H1 (cell line): ENCODE data around the gene ZFP3. TPM values are rescaled to one million over a fixed set of nuclear protein-coding genes. Genes with fewer than 3 reads are reported as not detected.

Source experiments
- CTCF ChIA-PET: fragments of 300-600 bp; sonication (Branson Sonifier 250); formaldehyde crosslinking; loops from one replicate; lab custom pipeline; 2021; ENCODE audit not compliant: partially characterized antibody; lab: Charles Lee
- POLR2A ChIA-PET: fragments of 300-600 bp; sonication (Branson Sonifier 250); formaldehyde crosslinking; loops from one replicate; lab custom pipeline; 2021; ENCODE audit warnings: inconsistent platforms; ENCODE audit not compliant: partially characterized antibody; lab: Charles Lee
- DNase-seq, 2 experiments: peaks; one replicate each; pipeline versions ENCODE4 v3.0.0 to v3.0.0-alpha.2; 2010 to 2022; ENCODE audit warnings: low spot score in 2 of 2, low read depth in 1 of 2, mixed read lengths in 1 of 2
- FAIRE-seq: peaks from 2 replicates; lab custom pipeline; 2011; peaks lifted over from hg19 to GRCh38; lab: Jason Lieb, UNC
- H2AFZ ChIP-seq: 2 replicates; pipeline ENCODE4 v1.8.1; 2012; ENCODE audit warnings: low read length, inconsistent platforms
- H2AK5ac ChIP-seq: 2 replicates; pipeline ENCODE4 v1.6.1; 2013; ENCODE audit warnings: low read depth, low read length
- H2BK120ac ChIP-seq: replicated peaks from 2 replicates; pipeline ENCODE3; 2013; ENCODE audit warnings: low read depth, low read length, inconsistent platforms
- H2BK12ac ChIP-seq: 2 replicates; pipeline ENCODE4 v1.6.1; 2013; ENCODE audit warnings: low read depth, low read length
- H2BK15ac ChIP-seq: 2 replicates; pipeline ENCODE4 v1.6.1; 2013; ENCODE audit warnings: low read length
- H2BK20ac ChIP-seq: 2 replicates; pipeline ENCODE4 v1.6.1; 2013; ENCODE audit warnings: low read length
- H2BK5ac ChIP-seq: 2 replicates; pipeline ENCODE4 v1.6.1; 2013; ENCODE audit warnings: low read depth, low read length
- H3K14ac ChIP-seq: 2 replicates; pipeline ENCODE4 v1.6.1; 2013; ENCODE audit warnings: inconsistent platforms; ENCODE audit not compliant: insufficient read length
- H3K18ac ChIP-seq: 2 replicates; pipeline ENCODE4 v1.6.1; 2013; ENCODE audit warnings: low read length; ENCODE audit errors: extremely low read depth
- H3K23ac ChIP-seq: 2 replicates; pipeline ENCODE4 v1.6.1; 2013; ENCODE audit warnings: inconsistent platforms; ENCODE audit not compliant: insufficient read length
- H3K23me2 ChIP-seq: 2 replicates; pipeline ENCODE4 v1.6.1; 2013; ENCODE audit warnings: low read depth, low read length
- H3K27ac ChIP-seq: 2 replicates; pipeline ENCODE4 v1.6.1; 2011; ENCODE audit warnings: low read depth, low read length, inconsistent platforms
- H3K27me3 ChIP-seq, 4 experiments: replicated peaks in 1 of 4; 1 replicate in 1 of 4; 2 replicates in 3 of 4; pipeline versions ENCODE4 v1.6.1 to v1.8.1; 2011 to 2013; ENCODE audit warnings: low read length in 3 of 4, mild to moderate bottlenecking in 3 of 4, inconsistent platforms in 2 of 4, mixed read lengths in 2 of 4, moderate library complexity in 1 of 4; ENCODE audit not compliant: control insufficient read depth in 3 of 4, insufficient read depth in 3 of 4; ENCODE audit errors: extremely low read depth in 1 of 4
- H3K36me3 ChIP-seq, 4 experiments: 2 replicates each; pipeline versions ENCODE4 v1.6.1 to v1.8.1; 2011 to 2013; ENCODE audit warnings: mild to moderate bottlenecking in 4 of 4, low read length in 3 of 4, moderate library complexity in 2 of 4, control low read depth in 1 of 4, inconsistent platforms in 1 of 4; ENCODE audit not compliant: insufficient read depth in 4 of 4, control insufficient read depth in 2 of 4
- H3K4ac ChIP-seq: replicated peaks from 2 replicates; pipeline ENCODE3; 2013; ENCODE audit warnings: low read length, low read depth, mixed read lengths, inconsistent platforms; ENCODE audit not compliant: insufficient read length
- H3K4me1 ChIP-seq, 4 experiments: replicated peaks in 1 of 4; 1 replicate in 1 of 4; 2 replicates in 3 of 4; pipeline versions ENCODE4 v1.6.1 to v1.8.1; 2011 to 2013; ENCODE audit warnings: low read length in 3 of 4, inconsistent platforms in 2 of 4, mixed read lengths in 1 of 4; ENCODE audit not compliant: insufficient read depth in 4 of 4, control insufficient read depth in 3 of 4
- H3K4me2 ChIP-seq, 2 experiments: 2 replicates each; pipeline versions ENCODE4 v1.6.1 to v1.8.1; 2011 to 2013; ENCODE audit warnings: low read depth in 2 of 2, low read length in 2 of 2, control low read depth in 1 of 2, inconsistent platforms in 1 of 2, mild to moderate bottlenecking in 1 of 2; ENCODE audit not compliant: insufficient read depth in 1 of 2
- H3K4me3 ChIP-seq, 4 experiments: fragments of 200-600, 300-600 bp in 1 of 4; sonication (generic), shearing (Covaris generic), sonication (Bioruptor Twin) in 1 of 4; 2 replicates each; pipeline versions ENCODE4 v1.5.1 to v1.8.1; 2011 to 2016; ENCODE audit warnings: low read length in 4 of 4, low read depth in 3 of 4, control low read depth in 2 of 4, inconsistent platforms in 2 of 4, mild to moderate bottlenecking in 2 of 4, mixed read lengths in 1 of 4, moderate library complexity in 1 of 4; ENCODE audit not compliant: insufficient read depth in 2 of 4; ENCODE audit errors: extremely low read depth in 1 of 4
- H3K56ac ChIP-seq: replicated peaks from 2 replicates; pipeline ENCODE3; 2013; ENCODE audit warnings: low read depth, mild to moderate bottlenecking, mixed read lengths, low read length, inconsistent platforms; ENCODE audit not compliant: insufficient read length
- H3K79me1 ChIP-seq: 2 replicates; pipeline ENCODE4 v1.6.1; 2013; ENCODE audit warnings: low read depth, low read length, control low read depth
- H3K79me2 ChIP-seq, 2 experiments: 2 replicates each; pipeline versions ENCODE4 v1.6.1 to v1.8.1; 2012 to 2013; ENCODE audit warnings: low read length in 2 of 2, mild to moderate bottlenecking in 2 of 2, inconsistent platforms in 1 of 2; ENCODE audit not compliant: insufficient read depth in 2 of 2, control insufficient read depth in 1 of 2
- H3K9ac ChIP-seq, 4 experiments: replicated peaks in 1 of 4; 1 replicate in 1 of 4; 2 replicates in 3 of 4; pipeline versions ENCODE4 v1.6.1 to v1.8.1; 2011 to 2013; ENCODE audit warnings: low read depth in 3 of 4, low read length in 3 of 4, control low read depth in 2 of 4, mild to moderate bottlenecking in 2 of 4, moderate library complexity in 2 of 4, inconsistent platforms in 1 of 4; ENCODE audit errors: extremely low read depth in 1 of 4
- H3K9me3 ChIP-seq, 2 experiments: 2 replicates each; pipeline versions ENCODE4 v1.6.1 to v1.8.1; 2012 to 2013; ENCODE audit warnings: mild to moderate bottlenecking in 2 of 2, moderate library complexity in 2 of 2, control low read depth in 1 of 2, inconsistent platforms in 1 of 2, low read depth in 1 of 2, low read length in 1 of 2, mixed read lengths in 1 of 2; ENCODE audit not compliant: insufficient read depth in 2 of 2
- H4K20me1 ChIP-seq, 2 experiments: replicated peaks in 1 of 2; 2 replicates each; pipeline versions ENCODE3 to v1.8.1; 2011 to 2013; ENCODE audit warnings: inconsistent platforms in 2 of 2, low read length in 2 of 2, mild to moderate bottlenecking in 1 of 2; ENCODE audit not compliant: insufficient read depth in 2 of 2, control insufficient read depth in 1 of 2
- H4K5ac ChIP-seq: 2 replicates; pipeline ENCODE4 v1.6.1; 2013; ENCODE audit warnings: low read length, low read depth, mixed read lengths, inconsistent platforms; ENCODE audit not compliant: insufficient read length
- H4K8ac ChIP-seq: 2 replicates; pipeline ENCODE4 v1.8.0; 2013; ENCODE audit warnings: mild to moderate bottlenecking, moderate library complexity, low read length, inconsistent platforms; ENCODE audit not compliant: insufficient read depth; ENCODE audit errors: extremely low read depth
- H4K91ac ChIP-seq: replicated peaks from 2 replicates; pipeline ENCODE3; 2013; ENCODE audit warnings: low read length, mixed read lengths, inconsistent platforms; ENCODE audit not compliant: insufficient read length
- CTCF ChIP-seq, 3 experiments: IDR thresholded peaks; 1 replicate in 2 of 3; 2 replicates in 1 of 3; pipeline versions ENCODE4 v1.5.1 to v1.6.1; 2011; ENCODE audit warnings: low read length in 3 of 3, mild to moderate bottlenecking in 3 of 3, inconsistent platforms in 2 of 3, low read depth in 1 of 3, moderate library complexity in 1 of 3; ENCODE audit not compliant: insufficient read depth in 1 of 3; ENCODE audit errors: control extremely low read depth in 1 of 3
- MAFK ChIP-seq: IDR thresholded peaks from 2 replicates; pipeline ENCODE4 v1.6.1; 2012; ENCODE audit warnings: low read depth, mild to moderate bottlenecking, improper control_type of control experiment, low read length
- RAD21 ChIP-seq, 2 experiments: IDR thresholded peaks in 1 of 2; conservative IDR thresholded peaks in 1 of 2; 2 replicates each; pipeline ENCODE4 v1.6.1; 2011; ENCODE audit warnings: low read depth in 2 of 2, low read length in 2 of 2, improper control_type of control experiment in 1 of 2, inconsistent platforms in 1 of 2, mild to moderate bottlenecking in 1 of 2, moderate library complexity in 1 of 2
- RBBP5 ChIP-seq: IDR thresholded peaks from 2 replicates; pipeline ENCODE4 v1.7.1; 2012; ENCODE audit warnings: low read depth, mild to moderate bottlenecking, inconsistent platforms, low read length, moderate library complexity, borderline replicate concordance
- TAF7 ChIP-seq: optimal IDR thresholded peaks from 2 replicates; pipeline ENCODE3; 2011; ENCODE audit warnings: low read depth, mild to moderate bottlenecking, inconsistent platforms, low read length, moderate library complexity, borderline replicate concordance
- WGBS, 2 experiments: shearing (Covaris generic) in 1 of 2; methylation state at CpG; one replicate each; pipeline versions ENCODE4 v1.1.6 to v1.1.7; 2013 to 2015; ENCODE audit warnings: low lambda C conversion rate in 2 of 2, mixed read lengths in 2 of 2, inconsistent platforms in 1 of 2, low coverage in 1 of 2, missing lambda C conversion rate in 1 of 2; ENCODE audit not compliant: insufficient replicate concordance in 2 of 2, insufficient coverage in 1 of 2, insufficient read length in 1 of 2; ENCODE audit errors: extremely low coverage in 1 of 2, missing lambda C conversion rate in 1 of 2; 5-methylcytosine and 5-hydroxymethylcytosine counted together
- polyA plus RNA-seq, 7 experiments: library from polyadenylated mRNA; depleted of rRNA in 3 of 7; stranded (reverse) in 5 of 7; unstranded in 2 of 7; fragments of >200 nt in 5 of 7; fragments of 200-250 nt in 2 of 7; gene quantifications; 1 replicate in 5 of 7; 2 replicates in 1 of 7; 4 replicates in 1 of 7; pipeline versions ENCODE4 v1.2.1 to v1.2.3, GENCODE V29; 2011 to 2013; ENCODE audit warnings: missing spikeins in 2 of 7, mixed read lengths in 2 of 7
- total RNA-seq: library from RNA; stranded (reverse); fragmentation: NEBNext Ultra II Directional; extraction: Animal tissue kit (Norgen Biotek cat#: 25700); gene quantifications from 2 replicates; pipeline ENCODE4 v1.2.1, GENCODE V29; 2021

ZFP3 gene
- total and polyA plus RNA-seq, 2 of the 8 experiments (the other 6 are each of a cell fraction or from before 2014, with no cell fraction given) = 0.15 to 0.44 TPM

- Histone ChIP-seq H3K36me3 (no peaks in the 10 kb centered on the region), H2BK20ac (no peak overlapping the region), H2AK5ac (no peak overlapping the region), H3K27ac (no peak overlapping the region), H4K5ac (no peak overlapping the region), H2BK120ac (no peak overlapping the region), H3K79me2 (no peaks in the 10 kb centered on the region), H2BK12ac (no peak overlapping the region), H3K18ac (no peak overlapping the region; the same call in 1 of the 2 replicates), H3K23me2 (no peaks in the 10 kb centered on the region), H3K9me3 (no peaks in the 10 kb centered on the region), H3K4ac (no peak overlapping the region), H2BK15ac (no peak overlapping the region), H3K56ac (no peak overlapping the region), H2AFZ (no peak overlapping the region), H3K4me1 (no peaks in the 10 kb centered on the region), H3K27me3 (no peaks in the 10 kb centered on the region), H2BK5ac (no peak overlapping the region), H3K9ac (no peak overlapping the region), H4K20me1 (no peaks in the 10 kb centered on the region), H3K23ac (no peak overlapping the region), H3K79me1 (no peaks in the 10 kb centered on the region), H4K8ac (no peak overlapping the region), H3K4me2 (no peak overlapping the region), H3K14ac (no peak overlapping the region), H3K4me3 (no peak overlapping the region), H4K91ac (no peak overlapping the region)
- FAIRE-seq (no peak), DNase-seq (no peak)
- 77% methylated on average over 1 of the region's 1 CpG; no CpG with 5 or more reads in 1 of the 2 experiments for WGBS, 2 experiments
- no peak for TF ChIP-seq RBBP5
- TF ChIP-seq MAFK = no peak
- peak; percentile 34 to 49 for TF ChIP-seq RAD21 (IDR thresholded peaks at IDR 0.05 in 1 of 2, conservative IDR thresholded peaks at IDR 0.05 in 1 of 2; ENCODE audit: low read depth in 2 of 2, low read length in 2 of 2)
- TF ChIP-seq CTCF (IDR thresholded peaks at IDR 0.05; ENCODE audit: control extremely low read depth in 1 of 3, insufficient read depth in 1 of 3, low read depth in 1 of 3, low read length in 3 of 3) = peak; percentile 36 to 56 (median 55); a peak in 3 of 4 replicates
- TF ChIP-seq TAF7 = no peak
- CTCF ChIA-PET = interaction anchor here (0.8 to 1.6 kb wide), 3 partner anchors 12 to 54 kb away, joined by 3 to 5 read pairs (median 4); no protein-coding TSS in a partner anchor
- POLR2A ChIA-PET = interaction anchor here (1.3 kb wide), 1 partner anchor 97 kb away, joined by 3 read pairs; no protein-coding TSS in a partner anchor
Measured at GRCh38 chr17:5043524-5043923, 34.7 kb upstream of the ZFP3 start.
